NCI-H128 (cell line): ENCODE data around the gene CWC15.
"Not testable (repeated sequence)": the region's sequence is repeated elsewhere in the genome, so short reads cannot be mapped to it uniquely, and the experiment has no call there.

Experiments
- DNase-seq: peaks from one replicate; lab custom pipeline; 2025; ENCODE audit not compliant: unreplicated experiment; lab: John Stamatoyannopoulos, UW

The CWC15 gene

GRCh38 chr11:94956963-94957362 lies 16.4 kb downstream of the CWC15 start:
- no peak for DNase-seq

- DNase-seq, result no peak
Measured at GRCh38 chr11:94954753-94955152, 18.6 kb downstream of the CWC15 start.

GRCh38 chr11:94948070-94948617 lies 25.2 kb downstream of the CWC15 start:
- DNase-seq, result no peak

- no peak for DNase-seq
Measured at GRCh38 chr11:94946812-94947211, 26.5 kb downstream of the CWC15 start.

- DNase-seq, result no peak
Measured at GRCh38 chr11:94941131-94941530, 32.2 kb downstream of the CWC15 start.

- DNase-seq, result no peak
Measured at GRCh38 chr11:94939346-94939745, 34.0 kb downstream of the CWC15 start.

GRCh38 chr11:94938095-94939055 lies 35.0 kb downstream of the CWC15 start:
- no peak for DNase-seq

- DNase-seq, result no peak
Measured at GRCh38 chr11:94934846-94935245, 38.5 kb downstream of the CWC15 start.

- no peak for DNase-seq
Measured at GRCh38 chr11:94934362-94934761, 39.0 kb downstream of the CWC15 start.

GRCh38 chr11:94933223-94934130 lies 39.9 kb downstream of the CWC15 start:
- DNase-seq, result no peak

- DNase-seq, result no peak
Measured at GRCh38 chr11:94932503-94932902, 40.9 kb downstream of the CWC15 start.

- not testable (repeated sequence) for DNase-seq
Measured at GRCh38 chr11:94932072-94932471, 41.3 kb downstream of the CWC15 start.

- DNase-seq, result no peak
Measured at GRCh38 chr11:94928117-94928990, 45.0 kb downstream of the CWC15 start.

GRCh38 chr11:94926698-94927237 lies 46.6 kb downstream of the CWC15 start:
- DNase-seq, result no peak

- no peak for DNase-seq
Measured at GRCh38 chr11:94926271-94926625, 47.1 kb downstream of the CWC15 start.

GRCh38 chr11:94925422-94926270 lies 47.7 kb downstream of the CWC15 start:
- DNase-seq, result no peak

- no peak for DNase-seq
Measured at GRCh38 chr11:94924612-94925011, 48.7 kb downstream of the CWC15 start.

GRCh38 chr11:94924171-94924572 lies 49.2 kb downstream of the CWC15 start:
- no peak for DNase-seq

GRCh38 chr11:94923004-94923334 lies 50.4 kb downstream of the CWC15 start:
- no peak for DNase-seq
